Bronchial epithelial cell (primary cell): ENCODE measurements around the gene TBXA2R. TPM values are rescaled to one million over a fixed set of nuclear protein-coding genes. Genes with fewer than 3 reads are reported as not detected.
"Not testable (repeated sequence)": the region's sequence is repeated elsewhere in the genome, so short reads cannot be mapped to it uniquely, and the experiment has no call there.

ENCODE experiments used
- DNase-seq: peaks from one replicate; pipeline ENCODE4 v3.0.0-alpha.2; 2010; ENCODE audit warnings: low read depth
- FAIRE-seq: peaks from 2 replicates; lab custom pipeline; 2011; peaks lifted over from hg19 to GRCh38; lab: Jason Lieb, UNC
- H3K27me3 ChIP-seq: 2 replicates; pipeline ENCODE4 v1.5.1; 2011; ENCODE audit warnings: low read length; ENCODE audit not compliant: control insufficient read depth, insufficient read depth
- H3K36me3 ChIP-seq: 2 replicates; pipeline ENCODE4 v1.5.1; 2011; ENCODE audit warnings: low read length; ENCODE audit not compliant: control insufficient read depth, insufficient read depth
- H3K4me3 ChIP-seq: 2 replicates; pipeline ENCODE4 v1.5.1; 2011; ENCODE audit warnings: mild to moderate bottlenecking, low read depth, low read length, control low read depth
- CTCF ChIP-seq: IDR thresholded peaks from 2 replicates; pipeline ENCODE4 v1.5.1; 2011; ENCODE audit warnings: mild to moderate bottlenecking, moderate library complexity, low read length, control low read depth, inconsistent platforms; ENCODE audit not compliant: insufficient read depth, severe bottlenecking
- total RNA-seq: library from RNA; depleted of rRNA; stranded (reverse); fragments of >200 nt; gene quantifications from 2 replicates; pipeline ENCODE4 v1.2.1, GENCODE V29; 2014

TBXA2R gene
- total RNA-seq, 1 donor from 2014 or later, result not detected

- TF ChIP-seq CTCF, result no peak
- Histone ChIP-seq H3K4me3 (no peak overlapping the region), H3K36me3 (peaks cover 13% of the 10 kb centered on the region), H3K27me3 (no peaks in the 10 kb centered on the region)
- no peak for FAIRE-seq
- DNase-seq, result no peak
These were observed 45.7 kb upstream of the TBXA2R start for GRCh38 chr19:3652422-3652821.

GRCh38 chr19:3651684-3652083 is 45.0 kb upstream of the TBXA2R start:
- FAIRE-seq, result no peak
- no peaks in the 10 kb centered on the region for H3K27me3 ChIP-seq
- DNase-seq, result no peak
- TF ChIP-seq CTCF, result no peak
- peaks cover 13% of the 10 kb centered on the region for H3K36me3 ChIP-seq
- no peak overlapping the region for H3K4me3 ChIP-seq

- no peak for DNase-seq
- peaks cover 13% of the 10 kb centered on the region for H3K36me3 ChIP-seq
- no peak for FAIRE-seq
- no peak overlapping the region for H3K4me3 ChIP-seq
- TF ChIP-seq CTCF, result no peak
- H3K27me3 ChIP-seq, result no peaks in the 10 kb centered on the region
These were observed 43.2 kb upstream of the TBXA2R start for GRCh38 chr19:3649888-3650287.

GRCh38 chr19:3648037-3648905 is 41.6 kb upstream of the TBXA2R start:
- Histone ChIP-seq H3K36me3 (peaks cover 15% of the 10 kb centered on the region), H3K4me3 (no peak overlapping the region), H3K27me3 (no peaks in the 10 kb centered on the region)
- FAIRE-seq (no peak), DNase-seq (no peak)
- no peak for TF ChIP-seq CTCF

GRCh38 chr19:3647102-3647501 is 40.4 kb upstream of the TBXA2R start:
- not testable (repeated sequence) for FAIRE-seq
- H3K36me3 ChIP-seq, result peaks cover 13% of the 10 kb centered on the region

GRCh38 chr19:3646336-3647092 is 39.8 kb upstream of the TBXA2R start:
- H3K27me3 ChIP-seq, result no peaks in the 10 kb centered on the region
- DNase-seq, result no peak
- peaks cover 10% of the 10 kb centered on the region for H3K36me3 ChIP-seq
- no peak for FAIRE-seq
- TF ChIP-seq CTCF, result no peak
- H3K4me3 ChIP-seq, result no peak overlapping the region

More at GRCh38 chr19:3647102-3647501, 40.4 kb upstream of the TBXA2R start:
- H3K4me3 ChIP-seq, H3K27me3 ChIP-seq, DNase-seq: not testable (repeated sequence)
